Measurements from ENCODE around the gene AKAP8. TPM values are rescaled to one million over a fixed set of nuclear protein-coding genes. Genes with fewer than 3 reads are reported as not detected.

The AKAP8 gene
- polyA plus RNA-seq, 1 experiment, result 11.2 TPM

DNA sequence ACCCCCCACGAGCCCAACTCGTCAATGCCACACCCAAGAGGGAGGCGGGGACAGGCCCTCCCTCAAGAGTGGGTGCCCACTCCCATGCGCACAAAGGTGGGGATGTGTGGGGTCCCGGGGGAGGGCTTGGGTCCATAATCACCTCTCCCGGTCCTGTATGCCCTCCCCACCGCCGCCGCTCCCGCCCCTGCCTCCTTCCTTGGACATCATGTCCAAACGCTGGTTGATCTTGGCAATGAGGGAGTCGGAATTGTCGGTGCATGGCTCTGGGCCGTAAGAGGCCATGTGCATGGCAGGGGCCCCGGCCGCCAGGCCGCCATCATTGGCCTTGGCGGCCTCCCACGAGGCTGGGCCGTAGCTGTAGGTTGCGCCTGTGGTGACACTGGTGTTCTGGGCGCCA, 5.9 kb downstream of the AKAP8 start:
- TF ChIP-seq, protein P1, sequence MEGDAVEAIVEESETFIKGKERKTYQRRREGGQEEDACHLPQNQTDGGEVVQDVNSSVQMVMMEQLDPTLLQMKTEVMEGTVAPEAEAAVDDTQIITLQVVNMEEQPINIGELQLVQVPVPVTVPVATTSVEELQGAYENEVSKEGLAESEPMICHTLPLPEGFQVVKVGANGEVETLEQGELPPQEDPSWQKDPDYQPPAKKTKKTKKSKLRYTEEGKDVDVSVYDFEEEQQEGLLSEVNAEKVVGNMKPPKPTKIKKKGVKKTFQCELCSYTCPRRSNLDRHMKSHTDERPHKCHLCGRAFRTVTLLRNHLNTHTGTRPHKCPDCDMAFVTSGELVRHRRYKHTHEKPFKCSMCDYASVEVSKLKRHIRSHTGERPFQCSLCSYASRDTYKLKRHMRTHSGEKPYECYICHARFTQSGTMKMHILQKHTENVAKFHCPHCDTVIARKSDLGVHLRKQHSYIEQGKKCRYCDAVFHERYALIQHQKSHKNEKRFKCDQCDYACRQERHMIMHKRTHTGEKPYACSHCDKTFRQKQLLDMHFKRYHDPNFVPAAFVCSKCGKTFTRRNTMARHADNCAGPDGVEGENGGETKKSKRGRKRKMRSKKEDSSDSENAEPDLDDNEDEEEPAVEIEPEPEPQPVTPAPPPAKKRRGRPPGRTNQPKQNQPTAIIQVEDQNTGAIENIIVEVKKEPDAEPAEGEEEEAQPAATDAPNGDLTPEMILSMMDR (IDR thresholded peaks at IDR 0.05; ENCODE audit: insufficient read depth, low read depth, low read length), result no peak
- no peaks in the 10 kb centered on the region for H3K27me3 ChIP-seq (ENCODE audit: control insufficient read depth, insufficient read depth, low read length)
- no peak overlapping the region for H3K4me3 ChIP-seq (ENCODE audit: low read depth, low read length)
- ChIA-PET CTCF (interaction anchor here (0.8 kb wide), 1 partner anchor 46 kb away, joined by 3 read pairs; no protein-coding TSS in a partner anchor), POLR2A (no interaction called here)
- no peak for DNase-seq (ENCODE audit: low read depth)
- H3K36me3 ChIP-seq (ENCODE audit: control insufficient read depth, insufficient read depth, low read length), result peaks cover 41% of the 10 kb centered on the region

GRCh38 chr19:15372891-15373301, 6.7 kb downstream of the AKAP8 start:
- ChIA-PET POLR2A (no interaction called here), CTCF (interaction anchor here (0.8 kb wide), 1 partner anchor 47 kb away, joined by 3 read pairs; no protein-coding TSS in a partner anchor)
- TF ChIP-seq, protein P1 (IDR thresholded peaks at IDR 0.05; ENCODE audit: insufficient read depth, low read depth, low read length), result no peak
- no peak for DNase-seq (ENCODE audit: low read depth)
- Histone ChIP-seq H3K27me3 (ENCODE audit: control insufficient read depth, insufficient read depth, low read length) (no peaks in the 10 kb centered on the region), H3K36me3 (ENCODE audit: control insufficient read depth, insufficient read depth, low read length) (peaks cover 48% of the 10 kb centered on the region), H3K4me3 (ENCODE audit: low read depth, low read length) (no peak overlapping the region)

GRCh38 chr19:15372470-15372869, 7.1 kb downstream of the AKAP8 start:
- CTCF ChIA-PET, result interaction anchor here (0.9 kb wide), 1 partner anchor 107 kb away, joined by 3 read pairs; no protein-coding TSS in a partner anchor
- no peak for DNase-seq (ENCODE audit: low read depth)
- POLR2A ChIA-PET, result no interaction called here
- Histone ChIP-seq H3K27me3 (ENCODE audit: control insufficient read depth, insufficient read depth, low read length) (no peaks in the 10 kb centered on the region), H3K36me3 (ENCODE audit: control insufficient read depth, insufficient read depth, low read length) (peaks cover 52% of the 10 kb centered on the region), H3K4me3 (ENCODE audit: low read depth, low read length) (no peak overlapping the region)
- TF ChIP-seq, protein P1 (IDR thresholded peaks at IDR 0.05; ENCODE audit: insufficient read depth, low read depth, low read length), result no peak

DNA sequence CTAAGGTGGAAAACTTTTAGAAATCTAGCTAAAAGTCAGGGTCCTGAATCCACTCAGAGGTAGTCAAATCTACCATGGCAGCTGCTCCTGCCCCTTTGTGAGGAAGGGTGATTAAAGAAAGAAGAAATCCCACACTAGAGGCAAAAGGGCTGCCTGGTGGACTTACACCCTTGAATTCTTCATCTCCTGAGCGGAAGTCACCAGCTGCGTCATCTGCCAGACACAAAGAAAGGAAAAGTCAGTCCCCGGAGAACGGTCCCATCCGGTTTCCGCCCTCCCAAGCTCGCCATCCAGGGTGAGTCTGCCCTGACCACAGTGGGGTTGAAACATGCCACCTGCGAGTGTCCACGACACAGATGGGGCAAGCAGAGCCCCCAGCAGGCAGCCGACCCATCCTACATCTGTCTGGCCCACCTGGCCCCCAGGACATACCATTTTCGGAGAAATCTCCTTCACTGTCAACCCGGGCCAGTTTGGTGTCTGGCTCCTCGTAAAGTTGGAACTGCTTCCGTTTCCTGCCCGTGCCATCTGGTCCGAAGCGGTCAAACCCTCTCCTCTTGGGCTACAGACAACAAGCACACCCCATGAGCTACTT, 7.7 kb downstream of the AKAP8 start:
- DNase-seq (ENCODE audit: low read depth), result no peak
- CTCF ChIA-PET, result interaction anchor here (0.9 kb wide), 1 partner anchor 106 kb away, joined by 3 read pairs; no protein-coding TSS in a partner anchor
- Histone ChIP-seq H3K4me3 (ENCODE audit: low read depth, low read length) (no peak overlapping the region), H3K27me3 (ENCODE audit: control insufficient read depth, insufficient read depth, low read length) (no peaks in the 10 kb centered on the region), H3K36me3 (ENCODE audit: control insufficient read depth, insufficient read depth, low read length) (peaks cover 55% of the 10 kb centered on the region)
- POLR2A ChIA-PET, result interaction anchor here (0.5 kb wide), 1 partner anchor 177 kb away, joined by 9 read pairs; no protein-coding TSS in a partner anchor
- TF ChIP-seq, protein P1 (IDR thresholded peaks at IDR 0.05; ENCODE audit: insufficient read depth, low read depth, low read length), result no peak

DNA sequence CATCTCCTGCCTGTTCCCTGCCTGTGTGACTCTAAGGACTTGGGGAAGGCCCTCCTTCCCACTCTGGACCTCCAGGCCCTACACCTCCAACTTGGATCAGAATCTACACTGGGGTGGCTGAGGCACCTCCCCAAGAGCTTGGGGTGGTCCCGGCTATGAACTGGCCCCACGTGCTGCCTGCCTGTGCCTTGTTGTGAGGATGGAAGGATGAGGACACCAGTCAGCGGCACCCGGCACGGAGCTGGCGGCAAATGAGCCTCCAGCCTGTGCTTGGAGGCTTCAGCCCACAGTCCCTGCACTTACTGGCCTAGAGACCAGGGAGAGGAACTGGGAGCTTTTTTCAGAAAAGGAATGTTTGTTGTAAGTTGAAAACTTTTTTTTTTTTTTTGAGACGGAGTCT, 8.5 kb downstream of the AKAP8 start:
- TF ChIP-seq, protein P1 (IDR thresholded peaks at IDR 0.05; ENCODE audit: insufficient read depth, low read depth, low read length), result no peak
- no peak for DNase-seq (ENCODE audit: low read depth)

More for the DNA sequence above, 8.5 kb downstream of the AKAP8 start:
- H3K27me3 ChIP-seq (ENCODE audit: control insufficient read depth, insufficient read depth, low read length), result no peaks in the 10 kb centered on the region
- no peak overlapping the region for H3K4me3 ChIP-seq (ENCODE audit: low read depth, low read length)
- ChIA-PET POLR2A (interaction anchor here (0.5 kb wide), 1 partner anchor 176 kb away, joined by 9 read pairs; no protein-coding TSS in a partner anchor), CTCF (no interaction called here)
- H3K36me3 ChIP-seq (ENCODE audit: control insufficient read depth, insufficient read depth, low read length), result peaks cover 55% of the 10 kb centered on the region

All from BJ (cell line).